Gastroesophageal sphincter (tissue), 4 donors: ENCODE data around the gene MIPEP. TPM values are rescaled to one million over a fixed set of nuclear protein-coding genes. Genes with fewer than 3 reads are reported as not detected.
A peak's percentile ranks its signal among the peaks of the same experiment; 100 is the strongest.

Source experiments
- ATAC-seq: fragments of 150-250 bp; one replicate; pipeline ENCODE4 v1.9.1; 2016; ENCODE audit warnings: mild to moderate bottlenecking, moderate library complexity
- H3K27ac ChIP-seq, 4 donors: fragments of 200-600 bp; sonication (generic) in 3 of 4; 1 replicate in 3 of 4; 2 replicates in 1 of 4; pipeline ENCODE4 v1.5.1; 2016 to 2019
- H3K27me3 ChIP-seq: fragments of 200-600 bp; sonication (generic); one replicate; pipeline ENCODE4 v1.5.1; 2019
- H3K36me3 ChIP-seq, 2 donors: fragments of 200-600 bp; sonication (generic); one replicate each; pipeline ENCODE4 v1.5.1; 2019; ENCODE audit warnings: control low read depth in 1 of 2
- H3K4me1 ChIP-seq, 3 donors: fragments of 200-600 bp; sonication (generic); 1 replicate in 2 of 3; 2 replicates in 1 of 3; pipeline ENCODE4 v1.5.1; 2016 to 2019; ENCODE audit warnings: control low read depth in 2 of 3
- H3K4me3 ChIP-seq, 2 donors: fragments of 200-600 bp; sonication (generic); one replicate each; pipeline ENCODE4 v1.5.1; 2019; ENCODE audit warnings: mild to moderate bottlenecking in 1 of 2, moderate library complexity in 1 of 2
- H3K9me3 ChIP-seq, 3 donors: fragments of 200-600 bp; sonication (generic); one replicate each; pipeline ENCODE4 v1.5.1; 2017 to 2019; ENCODE audit warnings: control low read depth in 2 of 3
- CTCF ChIP-seq, 4 experiments: fragments of 200-600 bp in 2 of 4; fragments of 450-650 bp in 2 of 4; sonication (generic) in 1 of 4; IDR thresholded peaks; one replicate each; pipeline ENCODE4 v1.5.1; 2017 to 2019; ENCODE audit warnings: antibody characterized with exemption in 4 of 4, mild to moderate bottlenecking in 2 of 4, moderate library complexity in 2 of 4
- EP300 ChIP-seq: sonication (generic); formaldehyde crosslinking; IDR thresholded peaks from one replicate; pipeline ENCODE4 v1.6.1; 2017; ENCODE audit warnings: antibody characterized with exemption, mild to moderate bottlenecking
- POLR2A ChIP-seq, 2 donors: fragments of 450-650 bp; IDR thresholded peaks; one replicate each; pipeline ENCODE4 v1.6.1; 2017; ENCODE audit warnings: antibody characterized with exemption in 2 of 2, mild to moderate bottlenecking in 2 of 2, moderate library complexity in 1 of 2
- POLR2AphosphoS5 ChIP-seq: sonication (generic); formaldehyde crosslinking; IDR thresholded peaks from one replicate; pipeline ENCODE4 v1.6.1; 2017; ENCODE audit warnings: antibody characterized with exemption
- WGBS, 2 donors: methylation state at CpG; one replicate each; pipeline ENCODE4 v1.1.5; 2018; ENCODE audit warnings: low coverage in 1 of 2; 5-methylcytosine and 5-hydroxymethylcytosine counted together
- total RNA-seq, 4 donors: library from RNA; depleted of rRNA; stranded (reverse); fragments of >200 nt; gene quantifications; one replicate each; pipeline ENCODE4 v1.1.0, GENCODE V29; 2016

MIPEP gene
- total RNA-seq, 4 donors from 2014 or later = 12.4 to 27.4 (median 20.3) TPM

DNA sequence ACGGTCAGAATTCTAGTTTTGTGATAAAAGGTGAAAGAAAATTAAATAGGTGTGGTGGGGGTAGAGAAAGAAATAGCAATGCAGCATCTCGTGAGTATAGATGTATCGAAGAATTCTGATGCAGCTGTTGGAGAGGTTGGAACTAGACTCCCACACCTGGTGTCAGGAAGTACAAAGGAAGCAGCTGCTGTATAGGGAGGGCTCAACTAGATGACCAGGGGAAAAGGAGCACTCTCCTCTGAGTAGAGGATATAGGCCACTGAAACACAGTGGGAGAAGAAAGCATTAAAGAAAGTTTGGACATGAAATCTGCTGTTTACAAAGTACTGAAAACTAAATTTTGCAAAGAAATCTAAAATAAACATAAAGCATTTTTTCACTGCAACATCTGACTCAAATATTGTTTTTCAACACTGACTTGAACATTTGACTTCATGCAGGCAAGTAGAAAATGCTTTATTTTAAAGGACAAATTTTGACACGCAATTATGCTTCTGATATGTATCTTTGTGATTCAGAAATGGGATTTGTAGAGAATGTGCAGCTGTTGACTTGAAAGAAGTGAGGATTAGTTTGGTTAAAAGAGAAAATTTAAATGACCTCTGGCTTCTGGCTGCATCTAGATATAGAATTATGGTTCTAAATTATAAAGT, 82.2 kb downstream of the MIPEP start:
- Histone ChIP-seq H3K4me1 (peaks cover 0 to 36% (median 3%) of the 10 kb centered on the region in 3 donors), H3K36me3 (peaks cover 0 to 14% of the 10 kb centered on the region in 2 donors), H3K9me3 (no peaks in the 10 kb centered on the region), H3K4me3 (no peak overlapping the region), H3K27me3 (no peaks in the 10 kb centered on the region), H3K27ac (no peak overlapping the region)
- TF ChIP-seq POLR2A (IDR thresholded peaks at IDR 0.05) (no peak), EP300 (no peak), CTCF (IDR thresholded peaks at IDR 0.05) (no peak), POLR2AphosphoS5 (no peak)
- WGBS, 2 donors = 54 to 55% methylated on average over 3 to 4 of the region's 4 CpGs
- ATAC-seq = no peak

DNA sequence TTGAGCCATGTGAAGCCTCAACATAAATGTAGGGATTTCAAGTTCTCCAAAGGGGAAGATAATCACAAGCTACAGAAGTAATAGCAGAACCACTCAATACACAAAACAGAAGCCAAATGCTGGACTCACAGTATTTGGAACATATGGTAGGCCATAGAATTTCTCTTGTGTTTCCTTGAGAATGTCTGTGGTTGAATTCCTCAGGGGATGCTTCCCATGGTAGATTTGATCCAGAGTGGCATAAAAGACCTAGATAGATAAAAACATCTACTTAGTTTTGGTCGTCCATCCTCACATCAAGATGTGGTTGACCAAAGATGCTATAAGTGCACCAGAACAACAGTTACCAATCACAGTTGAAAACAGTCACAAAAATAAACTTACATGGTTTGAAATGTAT, 83.4 kb downstream of the MIPEP start:
- TF ChIP-seq POLR2AphosphoS5 (no peak), POLR2A (IDR thresholded peaks at IDR 0.05) (no peak), EP300 (no peak), CTCF (IDR thresholded peaks at IDR 0.05) (no peak)
- 100% methylated on average over 1 of the region's 1 CpG for WGBS, 2 donors
- ATAC-seq = no peak
- no peaks in the 10 kb centered on the region for H3K27me3 ChIP-seq
- H3K4me1 ChIP-seq = peaks cover 0 to 27% (median 3%) of the 10 kb centered on the region in 3 donors
- H3K4me3 ChIP-seq = no peak overlapping the region
- H3K36me3 ChIP-seq = peaks cover 0 to 14% of the 10 kb centered on the region in 2 donors
- H3K27ac ChIP-seq = no peak overlapping the region
- H3K9me3 ChIP-seq = no peaks in the 10 kb centered on the region

DNA sequence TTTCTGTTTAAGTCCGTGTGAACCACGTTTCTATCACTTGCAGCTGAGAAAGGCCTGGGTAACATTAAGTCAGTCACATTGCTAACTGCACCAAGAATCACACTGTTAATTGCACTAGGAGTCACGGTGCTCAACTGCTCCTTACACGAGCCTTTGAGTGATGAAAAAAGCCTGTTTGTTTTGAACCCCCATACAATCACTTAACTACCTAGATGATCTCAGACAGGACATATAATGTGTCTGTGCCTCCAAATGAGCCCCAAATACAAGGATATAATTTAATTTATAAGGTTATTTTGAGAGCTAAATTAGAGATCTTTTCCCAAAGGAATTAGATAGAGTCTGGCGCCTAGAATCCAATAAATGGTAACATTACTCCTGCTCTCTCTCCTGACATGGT, 84.1 kb downstream of the MIPEP start:
- 92 to 98% methylated on average over 5 of the region's 5 CpGs for WGBS, 2 donors
- Histone ChIP-seq H3K4me3 (no peak overlapping the region), H3K9me3 (no peaks in the 10 kb centered on the region), H3K36me3 (peaks cover 0 to 14% of the 10 kb centered on the region in 2 donors), H3K27me3 (no peaks in the 10 kb centered on the region), H3K27ac (no peak overlapping the region), H3K4me1 (peaks cover 0 to 26% (median 5%) of the 10 kb centered on the region in 3 donors)
- no peak for TF ChIP-seq CTCF (IDR thresholded peaks at IDR 0.05)
- TF ChIP-seq EP300 = no peak
- no peak for TF ChIP-seq POLR2AphosphoS5
- TF ChIP-seq POLR2A (IDR thresholded peaks at IDR 0.05) = no peak
- ATAC-seq = no peak

- ATAC-seq = no peak
- H3K36me3 ChIP-seq = peaks cover 0 to 14% of the 10 kb centered on the region in 2 donors
- H3K4me3 ChIP-seq = no peak overlapping the region
- TF ChIP-seq POLR2A (IDR thresholded peaks at IDR 0.05) = no peak
- no peak for TF ChIP-seq EP300
- no peak for TF ChIP-seq POLR2AphosphoS5
- TF ChIP-seq CTCF (IDR thresholded peaks at IDR 0.05) = no peak
- no peaks in the 10 kb centered on the region for H3K27me3 ChIP-seq
- H3K27ac ChIP-seq = no peak overlapping the region
- H3K4me1 ChIP-seq = peaks cover 3 to 30% (median 4%) of the 10 kb centered on the region in 3 donors
- WGBS, 2 donors = 20 to 59% methylated on average over 1 of the region's 1 CpG
- H3K9me3 ChIP-seq = no peaks in the 10 kb centered on the region
These were observed 85.0 kb downstream of the MIPEP start for GRCh38 chr13:23804166-23804565.

- TF ChIP-seq CTCF (IDR thresholded peaks at IDR 0.05) = no peak
- no peak for TF ChIP-seq EP300
- no peak for TF ChIP-seq POLR2AphosphoS5
- TF ChIP-seq POLR2A (IDR thresholded peaks at IDR 0.05) = no peak
- Histone ChIP-seq H3K9me3 (no peaks in the 10 kb centered on the region), H3K27ac (peak overlapping the region in 3 of 4 donors; percentile 15 to 76 (median 76)), H3K4me1 (peaks cover 3 to 20% (median 4%) of the 10 kb centered on the region in 3 donors), H3K4me3 (no peak overlapping the region), H3K27me3 (no peaks in the 10 kb centered on the region), H3K36me3 (peaks cover 0 to 20% of the 10 kb centered on the region in 2 donors)
- 95 to 96% methylated on average over 4 of the region's 4 CpGs for WGBS, 2 donors
- ATAC-seq = no peak
These were observed 88.1 kb downstream of the MIPEP start for GRCh38 chr13:23801141-23801540.
